HG03558 (cell line): Measurements from ENCODE around the gene ZNF485.
A peak's percentile ranks its signal among the peaks of the same experiment; 100 is the strongest.
"Not testable (repeated sequence)": the region's sequence is repeated elsewhere in the genome, so short reads cannot be mapped to it uniquely, and the experiment has no call there.

ENCODE experiments used
- ATAC-seq: cut with Tn5 transposase; IDR thresholded peaks from one replicate; pipeline ENCODE4 v1.9.1; 2021; ENCODE audit warnings: moderate number of reproducible peaks; ENCODE audit not compliant: unreplicated experiment; ENCODE audit errors: extremely low read depth

The ZNF485 gene

DNA sequence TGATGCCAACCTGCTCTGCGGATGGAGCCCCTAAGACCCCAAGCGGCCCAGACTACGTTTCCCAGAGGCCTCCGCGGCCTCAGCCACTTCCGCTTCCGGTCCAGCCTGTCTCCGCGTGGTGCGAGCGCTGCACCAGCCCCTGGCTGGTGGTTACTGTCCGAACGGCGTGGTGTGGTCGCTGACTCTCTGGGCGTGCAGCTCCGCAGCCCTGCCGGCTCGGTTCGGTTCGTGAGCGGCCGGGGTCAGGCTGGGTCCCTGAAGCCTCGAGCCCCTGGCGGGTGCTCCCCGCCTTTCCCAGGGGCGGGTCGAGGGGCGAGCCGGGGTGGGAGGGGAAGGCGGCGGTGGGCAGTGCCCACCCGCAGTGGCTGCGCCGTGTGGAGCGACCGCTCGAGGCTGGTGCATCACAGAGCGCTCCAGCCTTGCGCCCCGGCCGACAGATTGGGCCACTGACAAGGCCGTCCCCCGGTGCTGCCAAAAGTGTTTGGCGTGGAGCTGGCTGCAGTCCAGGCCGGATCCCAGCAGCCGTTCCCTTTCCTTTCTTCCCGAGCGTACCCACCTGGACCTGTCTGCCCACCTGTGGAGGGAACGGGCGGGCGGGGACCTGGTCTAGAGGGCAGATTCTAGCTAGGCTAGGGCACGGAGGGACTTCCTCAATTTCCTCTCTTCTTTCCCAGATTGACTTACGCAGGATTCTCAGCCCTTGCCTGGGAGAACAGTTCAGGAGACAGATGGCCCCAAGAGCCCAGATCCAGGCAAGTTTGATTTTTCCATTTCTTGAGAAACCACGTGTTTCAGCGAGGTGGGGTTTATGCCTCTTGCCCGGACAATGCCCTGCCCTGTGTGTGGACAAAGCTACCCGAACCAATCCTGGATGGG, at the start of gene ZNF485:
TSS of gene ZNF485 (plus strand) at position 116 of the 876 bp plus-strand sequence. CDS start at position 729, 613 bp downstream.
- peak; percentile 97 for ATAC-seq

DNA sequence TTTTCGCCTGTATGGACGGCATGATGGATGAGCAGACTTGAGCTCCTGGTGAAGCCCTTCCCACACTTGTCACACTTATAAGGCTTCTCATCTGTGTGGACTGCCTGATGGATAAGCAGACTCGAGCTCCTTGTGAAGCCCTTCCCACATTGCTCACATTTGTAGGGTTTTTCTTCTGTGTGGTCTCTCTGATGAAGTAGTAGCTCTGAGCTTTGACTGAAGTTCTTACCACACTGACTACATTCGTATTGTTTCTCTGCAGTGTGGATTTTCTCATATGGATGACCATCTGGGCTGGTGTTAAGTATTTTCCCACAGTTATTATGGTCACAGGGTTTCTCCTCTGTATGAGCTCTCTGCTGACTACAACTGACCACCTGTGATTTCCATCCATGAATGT, 49.0 kb upstream of the ZNF485 start:
- ATAC-seq, result no peak

DNA sequence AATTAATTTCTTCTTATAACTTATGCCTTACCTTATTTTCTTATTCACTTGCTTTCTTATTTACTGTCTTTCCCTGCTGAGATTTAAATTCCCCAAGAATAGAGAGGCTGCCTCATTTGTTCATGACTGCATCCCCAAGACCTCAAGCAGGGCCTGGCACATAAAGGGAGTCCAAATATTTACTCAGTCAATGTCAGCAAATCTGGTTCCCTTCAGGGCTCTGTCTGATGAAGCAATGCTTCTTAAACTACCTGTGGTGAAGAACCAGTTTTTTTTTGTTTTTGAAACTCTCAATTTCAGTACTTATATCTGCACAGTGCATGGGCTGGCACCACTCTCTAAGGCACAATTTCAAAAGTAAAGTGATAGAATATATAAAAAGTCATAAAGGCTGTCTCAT, 36.6 kb upstream of the ZNF485 start:
- no peak for ATAC-seq

DNA sequence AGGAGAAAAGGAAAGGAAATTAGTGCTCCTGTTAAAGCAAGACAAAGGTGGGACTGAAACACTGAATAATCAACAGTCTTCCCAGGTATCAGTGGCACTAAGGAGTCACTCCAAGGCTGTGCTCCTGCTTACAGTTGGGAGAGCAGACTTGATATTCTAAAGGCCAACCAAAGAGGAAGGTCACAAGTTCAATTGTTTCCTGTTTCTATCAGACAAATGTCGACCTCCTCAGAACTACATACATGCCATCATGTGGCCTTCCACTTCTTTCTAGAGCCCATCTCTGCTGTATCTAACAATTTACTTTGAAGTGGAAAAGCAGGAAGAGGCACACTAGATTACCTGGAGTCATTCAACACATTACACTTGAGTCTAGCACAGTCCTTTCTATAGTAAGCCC, 35.3 kb upstream of the ZNF485 start:
- ATAC-seq, result no peak

DNA sequence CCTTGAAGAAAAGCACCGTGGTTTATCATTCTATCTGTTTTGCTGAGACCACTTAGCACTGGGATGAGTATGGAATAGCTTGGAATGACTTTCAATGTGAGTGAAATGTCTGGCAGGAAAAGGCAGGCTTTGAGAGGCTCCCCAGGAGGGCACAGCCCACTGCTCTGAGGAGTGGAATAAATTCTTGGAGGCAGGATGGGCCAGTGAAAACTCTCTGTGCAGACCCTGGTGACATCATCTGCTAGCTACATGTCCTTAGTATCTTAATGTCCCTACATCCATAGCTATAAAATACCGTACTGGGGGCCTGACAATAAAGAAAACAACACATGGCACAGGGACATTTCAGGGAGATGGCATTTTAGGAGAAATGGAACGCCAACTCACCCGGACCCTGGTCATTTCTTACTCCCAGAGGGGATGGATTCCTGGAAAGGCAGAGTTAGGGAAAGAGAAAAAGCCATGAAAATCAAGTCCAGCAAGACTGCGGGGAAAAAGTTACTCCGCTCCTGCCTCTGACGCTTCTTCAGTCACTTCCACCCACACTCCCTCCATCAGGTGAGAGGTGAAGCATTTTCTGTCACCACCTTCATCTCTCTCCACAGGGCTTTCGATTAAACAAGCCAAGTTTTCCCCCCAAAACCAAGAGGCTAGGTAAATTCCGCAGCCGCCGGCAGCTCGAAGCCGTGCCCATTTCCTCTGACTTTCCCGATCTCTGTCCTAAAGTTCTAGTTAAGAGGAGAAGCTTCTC, 32.8 kb upstream of the ZNF485 start:
- ATAC-seq, result no peak

DNA sequence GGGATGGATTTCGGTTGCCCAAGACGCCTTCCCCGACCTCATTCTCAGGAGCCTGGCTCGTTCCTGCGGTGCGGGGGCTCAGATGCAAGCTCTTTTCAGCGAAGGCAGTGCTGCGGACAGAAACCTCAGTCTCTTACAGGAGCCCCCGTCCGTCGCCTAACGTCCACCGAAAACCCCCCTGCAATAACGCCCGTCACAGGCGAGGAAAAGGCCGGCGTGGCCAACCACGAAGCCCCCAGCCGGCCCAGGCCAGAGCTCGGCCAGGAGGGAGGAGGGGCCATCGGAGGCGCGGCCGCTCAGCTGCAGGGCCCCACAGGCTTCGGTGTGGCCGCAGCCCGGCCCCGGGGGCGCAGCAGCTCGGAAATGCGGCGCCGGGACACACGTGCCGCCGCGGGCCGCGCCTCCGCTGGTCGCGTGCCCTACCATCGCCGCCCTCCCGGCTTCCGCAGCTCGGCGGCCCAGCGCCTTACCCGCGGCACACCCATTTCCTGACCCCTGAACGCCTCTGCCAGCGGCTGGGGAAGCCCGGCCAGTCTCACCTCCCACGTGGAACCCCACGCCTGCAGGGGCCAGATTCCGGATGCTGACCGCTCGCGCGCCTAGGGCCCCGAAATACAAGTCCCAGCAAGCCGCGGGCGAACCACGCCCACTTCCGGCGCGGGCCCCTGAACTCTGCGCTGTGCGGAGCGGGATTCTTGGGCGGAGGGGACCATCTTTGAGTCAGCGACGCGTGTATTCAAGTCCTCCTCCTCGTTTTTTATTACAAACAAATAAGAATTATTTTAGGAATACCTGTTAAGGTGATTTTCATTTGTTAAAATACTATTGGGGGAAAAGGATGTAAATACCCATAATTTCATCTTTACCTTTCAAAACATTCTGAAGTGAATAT, 32.0 kb upstream of the ZNF485 start, which contains the start of gene ZNF239:
TSS of gene ZNF239 (minus strand) at position 616 of the 892 bp plus-strand sequence. CDS start 16,537 bp downstream, outside the sequence.
- peak; percentile 88 for ATAC-seq

DNA sequence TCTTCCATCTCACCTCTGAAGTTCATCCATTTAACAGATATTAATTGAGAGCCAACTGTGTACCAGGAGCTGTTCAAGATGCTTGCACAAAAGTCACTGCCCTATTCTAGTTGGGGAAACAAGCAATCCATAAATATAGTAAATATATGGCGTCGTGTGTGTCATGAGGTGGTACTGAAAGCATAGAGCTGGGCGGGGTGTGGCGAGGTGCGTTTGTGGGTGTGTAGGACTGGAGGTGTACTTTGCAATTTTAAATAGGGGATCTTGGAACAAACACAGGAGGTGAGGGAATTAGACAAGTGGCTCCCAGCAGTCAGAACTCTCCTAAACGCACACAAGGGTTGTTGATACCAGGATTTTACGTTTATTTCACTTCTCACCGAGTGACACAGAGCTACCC, 31.3 kb upstream of the ZNF485 start:
- no peak for ATAC-seq

DNA sequence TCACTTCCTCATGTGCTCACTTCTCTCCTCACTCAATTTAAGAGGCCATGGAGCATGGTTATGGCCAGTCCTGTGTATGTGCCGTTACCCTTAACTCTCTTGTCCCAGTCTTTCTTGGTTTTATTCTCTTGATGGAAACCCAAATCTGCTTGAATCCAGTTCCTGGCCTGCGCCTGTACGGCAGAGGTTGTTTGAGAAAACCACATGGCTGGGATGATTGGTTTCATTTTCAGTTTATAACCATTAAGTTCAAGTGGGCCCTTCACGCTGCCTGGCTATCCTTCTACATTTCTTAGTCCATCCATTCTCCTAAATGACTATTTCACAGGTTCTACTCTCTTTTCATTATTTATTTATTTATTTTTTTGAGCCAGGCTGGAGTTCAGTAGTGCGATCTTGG, 30.2 kb upstream of the ZNF485 start:
- ATAC-seq, result no peak

DNA sequence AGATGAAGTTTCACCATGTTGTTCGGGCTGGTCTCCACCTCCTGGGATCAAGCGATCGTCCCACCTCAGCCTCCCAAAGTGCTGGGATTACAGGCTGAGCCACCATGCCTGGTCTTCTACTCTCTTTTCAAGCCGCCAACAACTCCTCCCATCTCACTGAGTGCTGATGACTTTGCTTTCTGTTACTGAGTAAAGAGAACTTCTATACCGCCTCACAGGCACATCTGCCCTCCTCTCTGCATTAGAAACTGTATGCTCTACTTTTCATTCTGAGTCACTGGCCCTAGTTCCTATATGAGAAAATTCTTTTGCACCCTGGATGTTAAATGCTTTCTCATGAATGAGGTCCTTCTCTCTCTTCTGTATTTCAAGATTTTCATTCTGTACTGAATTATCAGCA, 29.7 kb upstream of the ZNF485 start:
- ATAC-seq, result no peak

DNA sequence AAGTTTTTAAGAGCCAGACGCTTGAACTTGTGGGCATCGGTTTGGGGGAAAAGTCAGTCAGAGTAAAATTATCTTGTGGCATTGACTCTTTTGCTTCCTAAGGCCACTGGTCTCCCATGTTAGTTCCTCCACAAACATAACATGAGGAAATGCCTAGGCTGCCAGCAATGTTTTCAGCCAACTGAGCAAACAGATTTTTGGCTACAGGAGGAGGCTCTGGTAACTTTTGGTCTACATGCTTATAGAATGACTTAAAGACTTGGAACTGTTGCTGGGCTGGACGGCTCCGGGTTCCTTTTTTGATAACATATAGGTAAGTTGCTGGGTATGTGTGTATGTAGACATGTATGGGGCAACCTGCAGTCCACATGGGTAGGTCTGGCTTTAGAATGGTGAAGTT, 22.2 kb upstream of the ZNF485 start:
- no peak for ATAC-seq

DNA sequence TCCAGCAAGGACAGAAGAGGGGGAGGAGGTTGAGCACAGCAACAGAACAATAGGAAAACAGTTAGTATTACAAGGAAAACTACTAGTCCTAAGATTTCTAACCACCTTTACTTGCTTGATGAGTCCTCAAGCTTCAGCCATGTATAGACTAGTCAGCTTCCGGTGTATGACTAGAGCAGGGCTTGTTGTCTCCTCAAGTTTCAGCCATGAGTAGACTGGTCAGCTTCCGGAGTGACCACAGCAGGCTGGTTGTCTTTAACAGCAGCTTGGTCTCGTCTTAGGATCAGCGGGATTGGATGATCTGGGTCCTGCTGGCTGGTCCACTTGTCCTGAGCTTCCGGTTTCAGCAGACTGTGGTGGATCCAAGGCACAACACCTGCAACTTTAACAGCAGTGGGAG, 21.2 kb upstream of the ZNF485 start:
- no peak for ATAC-seq

DNA sequence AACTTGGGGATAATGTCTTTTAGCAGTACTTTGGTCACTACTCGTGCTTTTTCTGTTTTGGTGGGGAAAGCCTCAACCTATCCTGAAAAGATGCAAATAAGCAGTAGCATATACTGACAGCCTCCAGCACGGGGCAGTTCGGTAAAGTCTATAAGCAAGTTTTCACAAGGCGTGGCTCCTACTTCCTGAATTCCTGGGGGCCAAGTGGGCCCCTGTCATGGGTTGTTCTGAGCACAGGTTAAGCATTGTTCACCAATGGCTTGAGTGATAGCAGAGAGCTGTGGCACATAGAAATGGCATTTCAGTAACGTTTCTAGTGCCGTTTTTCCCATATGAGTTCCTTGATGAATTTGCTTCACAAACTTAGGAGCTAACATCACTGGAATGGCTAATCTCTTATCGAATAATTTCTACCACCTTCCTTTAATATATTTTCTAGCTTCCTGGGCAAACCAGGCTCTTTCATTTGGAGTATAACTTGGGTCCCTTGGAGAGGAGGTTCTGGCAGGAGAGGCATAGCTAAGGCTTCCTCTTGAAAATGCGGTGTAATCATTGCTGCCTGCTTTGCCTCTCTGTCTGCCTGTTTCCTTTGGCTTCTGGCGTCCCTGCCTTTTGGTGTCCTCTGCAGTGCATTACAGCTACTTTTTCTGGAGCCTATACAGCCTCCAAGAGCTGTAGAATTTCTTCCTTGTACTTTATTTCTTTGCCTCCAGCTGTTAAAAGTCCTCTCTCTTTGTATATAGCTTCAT, 20.1 kb upstream of the ZNF485 start:
- no peak for ATAC-seq

DNA sequence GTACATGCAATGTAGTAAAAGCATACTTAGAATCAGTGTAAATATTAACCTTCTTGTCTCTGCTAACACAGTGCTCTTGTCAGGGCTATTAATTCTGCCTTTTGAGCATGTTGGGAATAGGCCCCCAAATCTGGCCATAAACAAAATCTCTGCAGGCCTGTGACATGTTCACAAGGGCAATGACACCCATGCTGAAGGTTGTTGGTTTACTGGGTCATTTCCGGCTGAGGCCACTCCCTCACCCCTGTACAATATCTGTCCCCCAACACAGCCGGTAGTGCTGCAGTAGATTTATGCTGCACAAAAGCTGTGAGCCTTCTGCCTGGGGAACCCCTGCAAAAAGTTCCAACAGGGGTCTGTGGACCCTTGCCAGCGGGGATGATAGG, 19.5 kb upstream of the ZNF485 start:
- not testable (repeated sequence) for ATAC-seq

DNA sequence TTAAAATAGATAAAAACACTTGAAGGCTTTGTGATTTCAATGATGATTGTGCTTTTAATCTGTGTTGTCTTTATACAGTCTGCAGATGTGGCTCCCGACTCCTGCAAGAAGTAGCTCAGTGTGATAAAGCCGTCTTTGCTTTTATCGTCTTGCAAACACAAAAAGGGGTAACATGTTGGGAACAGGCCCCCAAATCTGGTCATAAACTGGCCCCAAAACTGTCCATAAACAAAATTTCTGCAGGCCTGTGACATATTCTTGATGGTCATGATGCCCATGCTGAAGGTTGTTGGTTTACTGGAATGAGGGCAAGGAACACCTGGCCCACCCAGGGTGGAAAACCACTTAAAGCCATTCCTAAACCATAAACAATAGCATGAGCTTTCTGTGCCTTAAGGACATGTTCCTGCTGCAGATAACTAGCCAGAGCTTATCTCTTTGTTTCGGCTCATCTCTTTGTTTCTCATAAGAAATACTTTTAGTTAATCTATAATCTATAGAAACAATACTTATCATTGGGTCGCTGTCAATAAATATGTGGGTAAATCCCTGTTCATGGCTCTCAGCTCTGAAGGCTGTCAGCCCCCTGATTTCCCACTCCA, 14.8 kb upstream of the ZNF485 start:
- ATAC-seq, result no peak

DNA sequence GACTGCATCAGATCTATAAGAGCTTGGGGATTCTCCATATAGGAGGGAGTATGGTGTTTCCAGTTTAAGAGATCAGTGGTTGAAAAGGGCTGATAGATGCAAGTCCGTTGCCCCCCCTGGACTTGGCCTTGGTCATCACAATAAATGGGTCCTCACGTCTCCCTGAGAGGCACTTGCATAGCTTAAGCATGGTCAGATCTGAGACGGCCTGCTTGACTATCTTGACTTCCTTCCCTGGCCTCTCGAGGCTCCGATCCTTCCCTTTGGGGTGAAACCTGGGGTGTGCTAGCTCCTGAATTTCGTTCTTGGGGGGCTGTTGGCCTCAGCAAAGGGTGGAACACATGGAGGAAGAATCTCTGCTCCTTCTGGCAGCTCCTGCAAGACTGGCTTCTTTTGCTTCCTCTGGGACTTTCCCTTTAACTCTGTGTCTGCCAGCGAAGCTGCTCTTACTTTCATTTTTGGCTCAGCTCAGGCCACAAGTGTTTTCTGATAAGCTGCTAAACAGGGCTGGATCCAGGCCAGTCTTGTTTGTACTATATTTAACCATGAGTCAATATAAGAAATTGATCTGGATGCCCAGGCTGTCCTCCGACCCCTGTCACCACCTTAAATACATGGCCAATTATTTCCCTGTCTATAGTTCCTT, 11.2 kb upstream of the ZNF485 start:
- peak; percentile 96 for ATAC-seq

DNA sequence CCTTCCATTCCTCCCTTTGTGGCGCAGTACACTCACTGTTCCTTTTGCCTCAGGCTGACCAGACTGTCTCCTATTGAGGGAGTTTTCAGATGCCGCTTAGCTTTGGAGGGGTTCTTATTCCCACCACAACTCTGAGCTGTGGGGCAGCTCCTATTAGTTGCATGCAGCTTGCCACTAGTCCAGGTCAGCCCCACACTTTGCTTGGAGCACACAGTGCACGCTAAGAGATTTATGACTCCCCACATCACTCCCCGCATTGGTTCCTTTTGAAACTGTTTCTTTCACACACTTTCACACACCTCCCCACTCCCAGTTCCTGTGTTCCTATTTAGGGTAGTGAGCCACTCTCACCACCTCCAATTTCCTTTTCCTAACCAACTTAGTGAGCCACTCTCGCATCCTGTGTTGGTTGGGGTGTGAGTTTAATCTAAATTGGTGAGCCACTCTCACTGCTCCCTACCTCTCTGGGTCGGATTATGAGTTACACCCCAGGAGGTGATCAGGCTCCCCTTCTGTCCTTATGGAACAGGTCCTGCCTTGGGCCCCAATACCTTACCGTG, 10.4 kb upstream of the ZNF485 start:
- ATAC-seq, result peak; percentile 34

DNA sequence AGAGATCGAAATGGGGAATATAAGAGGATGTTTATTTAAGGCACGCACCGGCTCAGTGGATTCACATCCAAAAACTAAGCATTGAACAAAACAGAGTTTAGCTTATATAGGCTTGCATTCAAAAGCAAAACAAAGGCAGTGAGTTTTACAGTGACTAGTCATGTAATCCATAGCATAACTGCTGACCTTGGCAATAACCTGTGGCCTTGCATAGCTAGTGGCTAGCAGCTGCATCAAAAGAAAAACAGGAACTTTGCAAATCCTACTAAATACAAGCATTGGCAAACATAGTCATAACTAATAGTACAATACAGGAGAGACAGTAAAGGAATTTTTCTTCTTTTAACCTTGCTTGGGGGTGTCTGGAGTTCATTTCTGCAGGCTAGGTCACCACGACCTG, 9.7 kb upstream of the ZNF485 start:
- no peak for ATAC-seq

DNA sequence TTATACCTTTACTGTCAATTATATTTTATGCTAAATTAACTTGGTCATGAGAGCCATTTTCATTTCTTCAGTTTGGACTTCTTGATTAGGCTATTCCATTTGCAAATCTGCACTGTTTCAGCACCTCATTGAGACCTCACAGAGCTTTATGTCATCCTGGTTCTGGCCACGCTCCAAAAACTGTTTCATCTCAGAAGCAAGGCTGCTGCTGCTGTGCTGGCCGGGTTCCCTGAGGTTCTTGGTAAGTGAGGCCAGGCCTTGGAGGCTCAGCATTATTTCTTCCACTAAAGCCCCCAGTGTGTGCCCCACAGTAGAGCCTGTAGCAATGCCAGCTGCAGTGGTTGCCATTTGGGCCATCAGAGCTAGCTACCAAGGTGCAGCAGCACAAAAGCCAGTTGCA, 7.8 kb upstream of the ZNF485 start:
- ATAC-seq, result no peak

DNA sequence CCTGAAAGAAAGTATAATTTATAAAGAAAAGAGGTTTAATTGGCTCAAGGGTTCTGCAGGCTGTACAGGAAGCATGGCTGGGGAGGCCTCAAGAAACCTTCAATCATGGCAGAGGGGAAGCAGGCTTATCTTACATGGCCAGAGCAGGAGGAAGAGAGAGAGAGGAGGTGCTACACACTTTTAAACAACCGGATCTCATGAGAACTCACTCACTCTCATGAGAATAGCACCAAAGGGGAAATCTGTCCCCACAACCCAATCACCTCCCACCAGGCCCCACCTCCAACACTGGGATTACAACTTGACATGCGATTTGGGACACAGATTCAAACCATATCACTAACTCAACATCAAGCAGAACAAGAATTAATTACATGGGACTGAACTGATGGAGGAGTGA, 6.9 kb upstream of the ZNF485 start:
- no peak for ATAC-seq
